CD14-positive monocyte (primary cell): ENCODE data around the gene PTGDS. TPM values are rescaled to one million over a fixed set of nuclear protein-coding genes. Genes with fewer than 3 reads are reported as not detected.

Experiments used
- DNase-seq, 3 donors: peaks; one replicate each; pipeline ENCODE4 v3.0.0-alpha.2; 2011 to 2022
- H2AFZ ChIP-seq: 2 replicates; pipeline ENCODE4 v1.6.0; 2012; ENCODE audit warnings: mild to moderate bottlenecking, low read depth, low read length, inconsistent platforms; ENCODE audit not compliant: insufficient read depth, poor library complexity, severe bottlenecking
- H3K27ac ChIP-seq, 2 donors: 1 replicate in 1 of 2; 2 replicates in 1 of 2; pipeline ENCODE4 v1.5.1; 2012 to 2013; ENCODE audit warnings: low read length in 2 of 2, control low read depth in 1 of 2, inconsistent platforms in 1 of 2, low read depth in 1 of 2, mild to moderate bottlenecking in 1 of 2
- H3K27me3 ChIP-seq, 2 donors: one replicate each; pipeline versions ENCODE4 v1.6.0 to v1.6.1; 2011 to 2013; ENCODE audit warnings: low read length in 2 of 2; ENCODE audit not compliant: control insufficient read depth in 2 of 2, insufficient read depth in 2 of 2
- H3K36me3 ChIP-seq, 2 donors: replicated peaks in 1 of 2; 1 replicate in 1 of 2; 2 replicates in 1 of 2; pipeline versions ENCODE4 v1.5.1 to v1.6.1; 2012 to 2013; ENCODE audit warnings: low read length in 2 of 2, control low read depth in 1 of 2, inconsistent platforms in 1 of 2, mild to moderate bottlenecking in 1 of 2; ENCODE audit not compliant: insufficient read depth in 2 of 2, control insufficient read depth in 1 of 2
- H3K4me1 ChIP-seq, 2 donors: 1 replicate in 1 of 2; 2 replicates in 1 of 2; pipeline versions ENCODE4 v1.5.1 to v1.6.1; 2012 to 2013; ENCODE audit warnings: low read length in 2 of 2, control low read depth in 1 of 2, inconsistent platforms in 1 of 2, mild to moderate bottlenecking in 1 of 2, moderate library complexity in 1 of 2; ENCODE audit not compliant: insufficient read depth in 2 of 2, control insufficient read depth in 1 of 2
- H3K4me2 ChIP-seq: replicated peaks from 2 replicates; pipeline ENCODE3; 2012; ENCODE audit warnings: low read length, moderate library complexity, mild to moderate bottlenecking; ENCODE audit not compliant: poor library complexity, severe bottlenecking; ENCODE audit errors: extremely low read depth
- H3K4me3 ChIP-seq, 3 experiments: fragments of 200-600 bp in 1 of 3; sonication (generic) in 1 of 3; replicated peaks in 1 of 3; 1 replicate in 2 of 3; 2 replicates in 1 of 3; pipeline ENCODE4 v1.5.1; 2011 to 2013; ENCODE audit warnings: low read length in 3 of 3, mild to moderate bottlenecking in 3 of 3, control low read depth in 2 of 3, low read depth in 2 of 3, inconsistent platforms in 1 of 3, moderate library complexity in 1 of 3
- H3K79me2 ChIP-seq: 2 replicates; pipeline ENCODE4 v1.6.0; 2012; ENCODE audit warnings: mild to moderate bottlenecking, control low read depth, inconsistent platforms, low read length, moderate library complexity; ENCODE audit not compliant: insufficient read depth
- H3K9ac ChIP-seq: 2 replicates; pipeline ENCODE4 v1.6.0; 2017; ENCODE audit warnings: low read length, mild to moderate bottlenecking; ENCODE audit not compliant: insufficient read depth, poor library complexity, severe bottlenecking
- H3K9me3 ChIP-seq, 2 donors: replicated peaks in 1 of 2; 1 replicate in 1 of 2; 2 replicates in 1 of 2; pipeline versions ENCODE4 v1.5.1 to v1.6.1; 2012 to 2013; ENCODE audit warnings: low read length in 2 of 2, control low read depth in 1 of 2; ENCODE audit not compliant: control insufficient read depth in 1 of 2, insufficient read depth in 1 of 2
- H4K20me1 ChIP-seq: 2 replicates; pipeline ENCODE4 v1.6.0; 2012; ENCODE audit warnings: mild to moderate bottlenecking, low read length, control low read depth, moderate library complexity; ENCODE audit not compliant: insufficient read depth
- H3K27ac Mint-ChIP-seq, 7 donors: one replicate each; pipeline ENCODE4 v1.8.0; 2020; ENCODE audit warnings: mild to moderate bottlenecking in 7 of 7, mixed read lengths in 7 of 7, moderate library complexity in 6 of 7, inconsistent platforms in 2 of 7
- H3K27me3 Mint-ChIP-seq, 3 donors: one replicate each; pipeline ENCODE4 v1.8.0; 2021 to 2022; ENCODE audit warnings: low read depth in 3 of 3, mild to moderate bottlenecking in 3 of 3, mixed read lengths in 3 of 3, moderate library complexity in 3 of 3, inconsistent platforms in 1 of 3
- H3K36me3 Mint-ChIP-seq, 2 donors: one replicate each; pipeline ENCODE4 v1.8.0; 2020; ENCODE audit warnings: mixed read lengths in 2 of 2, inconsistent platforms in 1 of 2, mild to moderate bottlenecking in 1 of 2
- H3K4me1 Mint-ChIP-seq: one replicate; pipeline ENCODE4 v1.8.0; 2020; ENCODE audit warnings: mild to moderate bottlenecking, mixed read lengths
- H3K4me3 Mint-ChIP-seq, 2 donors: one replicate each; pipeline ENCODE4 v1.8.0; 2020; ENCODE audit warnings: mild to moderate bottlenecking in 2 of 2, mixed read lengths in 2 of 2, moderate library complexity in 1 of 2
- H3K9me3 Mint-ChIP-seq, 7 donors: one replicate each; pipeline ENCODE4 v1.8.0; 2020 to 2022; ENCODE audit warnings: mixed read lengths in 7 of 7, mild to moderate bottlenecking in 6 of 7, moderate library complexity in 6 of 7, inconsistent platforms in 2 of 7
- CTCF ChIP-seq: fragments of 200-600 bp; IDR thresholded peaks from one replicate; pipeline ENCODE4 v1.8.0; 2022; ENCODE audit warnings: antibody characterized with exemption, mild to moderate bottlenecking
- WGBS: methylation state at CpG from one replicate; pipeline ENCODE4 v1.1.5; 2013; ENCODE audit warnings: missing lambda C conversion rate; ENCODE audit not compliant: insufficient coverage; 5-methylcytosine and 5-hydroxymethylcytosine counted together
- intact Hi-C, 2 donors: fragments of 100-400 bp; cut with micrococcal nuclease; formaldehyde crosslinking; loops; one replicate each; pipeline versions ENCODE4 v1.15.0 to v1.15.1; 2023
- polyA plus RNA-seq, 3 donors: library from polyadenylated mRNA; depleted of rRNA in 1 of 3; unstranded in 2 of 3; stranded (reverse) in 1 of 3; fragments of 300-500 nt in 2 of 3; fragments of >200 nt in 1 of 3; fragmentation: Illumina TruSeq in 2 of 3; gene quantifications; 1 replicate in 2 of 3; 2 replicates in 1 of 3; pipeline ENCODE4 v1.2.3, GENCODE V29; 2012 to 2021

PTGDS gene
- polyA plus RNA-seq, 3 donors, result 0.34 to 1.5 TPM; not detected in 1

DNA sequence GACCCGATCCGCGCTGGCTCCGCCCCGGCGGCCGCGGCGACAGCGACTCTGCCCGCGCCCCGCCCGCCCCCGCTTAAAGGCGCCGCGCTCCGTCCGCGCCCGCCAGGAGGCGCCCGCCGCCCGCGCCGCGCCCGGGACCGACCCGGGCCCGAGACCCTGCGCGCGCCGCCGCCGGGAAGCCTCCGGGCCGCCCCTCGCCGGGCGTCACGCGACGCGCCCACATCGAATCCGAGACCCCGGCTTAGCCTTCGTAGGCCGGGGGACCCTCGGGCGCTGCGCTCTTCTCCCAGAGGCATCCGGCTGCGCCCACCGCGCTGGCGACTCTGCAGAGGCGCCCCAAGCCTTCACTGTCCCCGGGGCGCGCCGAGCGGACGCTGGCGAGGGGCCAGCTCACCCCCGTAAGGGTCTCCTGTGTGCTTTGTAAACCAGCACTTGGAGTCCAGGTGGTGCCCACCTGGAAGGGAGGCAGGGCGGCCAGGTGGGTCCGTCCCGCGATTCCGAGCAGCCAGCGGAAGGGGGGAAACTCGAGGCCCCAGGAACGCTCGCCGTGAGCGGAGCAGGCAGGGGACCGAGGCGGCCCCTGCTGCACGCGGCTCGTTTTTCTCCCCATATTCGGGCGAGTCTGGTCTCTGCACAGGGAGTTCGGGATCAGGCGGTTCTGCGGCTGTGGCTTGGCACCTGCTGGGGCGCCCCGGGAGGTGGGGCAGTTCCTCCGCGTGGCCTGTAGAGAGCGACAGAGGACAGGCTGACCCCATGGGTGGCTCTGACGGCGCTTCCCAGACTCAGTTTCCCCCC, 51.2 kb downstream of the PTGDS start:
- Mint-ChIP-seq H3K4me1 (peaks cover 43% of the 10 kb centered on the region), H3K9me3 (no peaks in the 10 kb centered on the region), H3K27me3 (peaks cover 4 to 7% (median 6%) of the 10 kb centered on the region in 3 donors), H3K27ac (peak overlapping the region in 5 of 7 donors; percentile 30 to 94 (median 87)), H3K4me3 (peak overlapping the region; percentile 73 to 92), H3K36me3 (peaks cover 0 to 4% of the 10 kb centered on the region in 2 donors)
- no peaks in the 10 kb centered on the region for H3K9me3 ChIP-seq
- peak overlapping the region; percentile 98 for H3K4me2 ChIP-seq
- WGBS, result under 1% methylated on average over 96 of the region's 98 CpGs
- peak; percentile 39 to 67 (median 64) for DNase-seq
- intact Hi-C loops, result no loop called here
- H2AFZ ChIP-seq, result peak overlapping the region; percentile 73
- peak overlapping the region; percentile 46 for H3K9ac ChIP-seq
- H3K79me2 ChIP-seq, result peaks cover 50% of the 10 kb centered on the region
- no peaks in the 10 kb centered on the region for H3K27me3 ChIP-seq
- H3K4me1 ChIP-seq, result peaks cover 49 to 66% of the 10 kb centered on the region in 2 donors
- peaks cover 13% of the 10 kb centered on the region for H4K20me1 ChIP-seq
- TF ChIP-seq CTCF, result no peak
- H3K27ac ChIP-seq, result peak overlapping the region; percentile 83 to 92
- H3K36me3 ChIP-seq, result no peaks in the 10 kb centered on the region
- H3K4me3 ChIP-seq, result peak overlapping the region; percentile 41 to 88 (median 68)

DNA sequence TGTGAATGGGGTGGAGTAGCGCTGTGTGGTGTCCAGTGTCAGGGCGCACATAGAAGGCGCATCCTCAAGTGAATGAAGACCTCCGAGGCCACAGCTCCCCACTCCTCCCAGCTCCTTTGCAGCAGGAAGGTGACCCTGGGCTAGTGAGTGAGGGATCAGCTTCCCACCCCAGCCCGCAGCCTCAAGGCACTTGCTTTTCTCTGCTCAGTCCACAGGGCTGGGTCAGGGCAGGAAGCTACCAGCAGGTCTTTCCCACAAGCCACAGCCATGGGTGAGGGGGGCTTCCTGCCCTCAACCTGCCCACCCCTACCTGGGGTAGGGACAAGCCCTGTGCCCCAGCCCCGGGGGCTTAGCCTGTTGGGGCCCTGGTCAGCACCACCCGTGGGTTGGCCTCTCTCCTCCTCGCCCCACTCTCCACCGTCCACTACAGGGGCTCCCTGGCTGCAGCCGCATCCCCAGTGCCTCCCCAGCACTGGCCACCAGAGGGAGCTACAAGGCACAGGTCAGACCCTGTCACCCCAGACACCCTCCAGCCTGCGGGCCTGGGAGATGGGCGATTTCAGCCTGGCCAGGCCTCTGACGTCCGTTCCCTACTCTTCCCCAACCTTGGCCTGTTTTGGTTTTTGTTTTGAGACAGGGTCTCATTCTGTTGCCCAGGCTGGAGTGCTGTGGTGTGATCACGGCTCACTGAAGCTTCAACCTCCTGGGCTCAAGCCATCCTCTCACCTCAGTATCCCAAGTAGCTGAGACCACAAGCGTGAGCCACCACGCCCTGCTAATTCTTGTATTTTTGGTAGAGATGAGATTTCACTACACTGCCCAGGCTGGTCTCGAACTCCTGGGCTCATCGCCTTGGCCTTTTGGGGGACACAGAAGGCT, 52.0 kb downstream of the PTGDS start:
- Histone ChIP-seq H2AFZ (peak overlapping the region; percentile 48), H3K4me3 (peak overlapping the region; percentile 47 to 88 (median 68)), H3K27ac (peak overlapping the region; percentile 83 to 92), H3K79me2 (peaks cover 57% of the 10 kb centered on the region), H3K9me3 (no peaks in the 10 kb centered on the region), H3K4me2 (peak overlapping the region; percentile 98), H3K27me3 (no peaks in the 10 kb centered on the region), H3K4me1 (peaks cover 50 to 72% of the 10 kb centered on the region in 2 donors), H4K20me1 (peaks cover 13% of the 10 kb centered on the region), H3K9ac (peak overlapping the region; percentile 77), H3K36me3 (no peaks in the 10 kb centered on the region)
- Mint-ChIP-seq H3K4me3 (peak overlapping the region; percentile 87 to 92), H3K4me1 (peaks cover 47% of the 10 kb centered on the region), H3K27ac (peak overlapping the region; percentile 87 to 94 (median 91)), H3K27me3 (peaks cover 4 to 7% (median 4%) of the 10 kb centered on the region in 3 donors), H3K36me3 (peaks cover 0 to 4% of the 10 kb centered on the region in 2 donors), H3K9me3 (no peaks in the 10 kb centered on the region)
- TF ChIP-seq CTCF, result peak; percentile 95
- intact Hi-C loops, result no loop called here
- 17% methylated on average over 6 of the region's 19 CpGs for WGBS
- DNase-seq, result peak; percentile 76 to 81 (median 80)
